ENCODE results near the gene SERPINH1.
A peak's percentile ranks its signal among the peaks of the same experiment; 100 is the strongest.

SERPINH1 gene

GRCh38 chr11:75533896-75534258 is 28.2 kb upstream of the SERPINH1 start:
- no peak for DNase-seq

DNA sequence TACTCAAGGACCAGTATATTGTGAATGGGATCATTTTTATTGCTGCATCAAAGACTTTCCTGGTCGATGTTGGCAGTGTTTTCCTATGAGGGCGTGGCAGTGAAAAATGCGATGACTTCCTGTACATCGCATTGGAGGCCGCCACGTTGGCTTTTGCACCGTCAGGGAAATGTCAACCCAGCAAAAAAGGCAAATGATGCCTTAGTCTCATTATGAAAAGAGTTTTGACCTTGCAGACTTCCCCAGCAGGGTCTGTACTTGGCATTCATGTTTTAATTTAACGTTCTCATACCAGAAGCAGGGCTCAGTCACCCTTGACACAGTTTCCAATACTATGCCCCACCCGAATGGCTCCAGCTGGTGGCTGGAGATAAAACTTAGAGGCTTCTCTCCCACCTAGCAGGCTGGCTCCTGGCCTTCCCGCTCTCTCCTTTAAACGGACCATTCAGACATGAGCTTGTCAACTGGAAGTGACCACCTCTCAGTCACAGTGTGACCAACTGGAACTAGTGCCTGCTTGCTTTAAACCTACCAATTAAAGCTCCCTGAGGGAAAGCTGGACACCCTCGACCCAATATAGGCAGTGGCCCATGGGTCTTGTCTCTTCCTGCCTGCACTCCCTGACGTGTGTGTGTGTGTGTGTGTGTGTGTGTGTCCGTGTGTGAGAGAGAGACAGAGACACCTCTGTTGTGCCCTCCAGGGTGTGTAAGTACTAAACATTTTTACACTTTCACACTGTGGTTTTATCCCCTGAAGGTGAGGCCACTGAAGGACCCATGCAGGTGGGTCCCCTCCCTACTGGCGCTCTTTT is 27.6 kb upstream of the SERPINH1 start:
- no peak for DNase-seq

DNA sequence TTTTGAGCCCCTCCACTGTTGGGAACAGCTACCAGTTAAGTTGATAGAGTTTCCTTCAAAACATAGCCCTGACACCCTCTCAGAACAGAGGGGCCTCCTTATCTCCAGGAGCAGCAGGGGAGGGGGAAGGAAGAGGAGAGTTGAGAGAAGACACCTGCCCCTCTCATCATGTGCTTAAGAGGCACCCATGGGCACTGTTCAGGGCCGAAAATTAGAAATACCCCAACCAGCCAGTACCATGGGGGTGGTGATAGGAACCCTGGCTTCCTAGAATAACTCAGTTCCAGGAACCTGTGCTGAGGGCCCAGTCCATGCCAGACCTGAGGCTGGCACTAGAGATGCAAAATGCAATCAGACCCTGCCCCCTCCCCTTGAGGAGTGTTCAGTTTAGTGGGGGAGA is 27.0 kb upstream of the SERPINH1 start:
- DNase-seq = no peak

DNA sequence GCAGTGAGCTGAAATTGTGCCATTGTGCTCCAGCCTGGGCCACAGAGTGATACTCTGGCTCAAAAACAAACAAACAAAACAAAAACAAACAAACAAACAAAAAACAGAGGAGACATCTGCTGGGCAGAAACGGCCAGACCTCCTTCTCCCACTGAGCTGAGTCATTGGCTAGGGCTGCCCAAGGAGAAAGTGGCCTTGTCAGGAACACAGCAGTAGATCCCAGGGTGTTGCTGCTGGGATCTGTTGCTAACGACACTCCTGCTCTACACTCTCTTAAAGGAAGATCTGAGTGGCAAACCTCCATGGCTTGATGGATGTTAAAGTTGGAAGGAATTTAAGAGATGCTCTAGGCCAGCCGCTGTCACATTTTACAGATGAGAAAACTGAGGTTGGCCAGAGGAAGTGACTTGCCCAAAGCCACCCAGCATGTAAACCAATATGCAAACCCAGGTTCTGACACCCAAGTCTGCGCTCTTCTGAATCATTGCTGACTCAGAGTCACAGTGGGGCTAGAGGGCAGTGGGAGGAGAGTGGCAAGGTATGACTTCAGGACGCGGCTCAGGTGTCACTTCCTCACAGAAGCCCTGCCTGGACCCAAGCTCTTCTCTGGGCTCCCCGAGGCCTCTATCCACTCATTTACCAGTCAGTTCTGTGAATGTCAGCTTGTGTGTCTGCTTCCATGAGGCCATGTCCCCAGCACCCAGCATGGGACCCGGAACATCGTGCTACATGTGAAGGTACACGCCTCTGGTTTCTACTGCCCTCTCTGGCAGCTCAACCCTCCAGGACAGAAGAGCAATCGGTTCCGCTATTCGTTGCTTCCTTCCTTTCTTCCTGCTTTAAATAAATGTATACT is 25.0 kb upstream of the SERPINH1 start:
- no peak for DNase-seq

- DNase-seq = no peak
Observed at GRCh38 chr11:75537740-75538139, 24.3 kb upstream of the SERPINH1 start.

DNA sequence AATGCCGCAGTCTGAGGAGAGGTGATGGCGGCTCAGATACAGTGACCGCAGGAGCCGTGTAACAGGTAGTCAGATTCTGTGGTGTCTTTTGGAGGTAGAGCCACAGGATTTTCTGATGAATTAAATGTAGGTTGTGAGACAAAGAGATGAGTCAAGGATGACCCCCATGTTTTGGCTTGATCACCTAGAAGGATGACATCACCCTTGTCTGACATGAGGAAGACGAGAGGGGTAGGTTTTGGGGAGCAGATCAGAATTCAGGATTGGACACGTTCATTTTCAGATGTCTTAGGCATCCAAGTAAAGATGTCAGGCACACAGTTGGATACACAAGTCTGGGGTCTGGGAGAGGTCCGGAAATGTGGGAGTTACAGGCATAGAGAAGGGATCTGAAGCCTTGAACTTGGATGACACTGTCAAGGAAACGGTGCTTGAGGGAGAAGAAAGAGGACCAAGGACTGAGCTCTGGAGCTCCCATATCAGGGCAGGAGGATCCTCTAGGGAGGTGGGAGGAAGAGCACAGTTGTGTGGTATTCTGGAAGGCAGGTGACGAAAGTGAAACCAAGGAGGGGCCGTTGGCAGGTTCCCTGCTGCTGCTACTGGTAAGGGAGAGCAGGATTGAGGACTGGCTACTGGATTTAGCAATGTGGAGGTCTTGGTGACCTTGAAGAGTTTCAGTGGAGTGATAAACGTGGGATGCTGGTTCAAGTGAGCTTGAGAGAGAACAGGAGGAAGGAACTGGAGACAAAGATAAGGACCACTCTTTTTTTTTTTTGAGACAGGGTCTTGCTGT is 23.7 kb upstream of the SERPINH1 start:
- no peak for DNase-seq

- no peak for DNase-seq
Observed at GRCh38 chr11:75539459-75540334, 22.4 kb upstream of the SERPINH1 start.

DNA sequence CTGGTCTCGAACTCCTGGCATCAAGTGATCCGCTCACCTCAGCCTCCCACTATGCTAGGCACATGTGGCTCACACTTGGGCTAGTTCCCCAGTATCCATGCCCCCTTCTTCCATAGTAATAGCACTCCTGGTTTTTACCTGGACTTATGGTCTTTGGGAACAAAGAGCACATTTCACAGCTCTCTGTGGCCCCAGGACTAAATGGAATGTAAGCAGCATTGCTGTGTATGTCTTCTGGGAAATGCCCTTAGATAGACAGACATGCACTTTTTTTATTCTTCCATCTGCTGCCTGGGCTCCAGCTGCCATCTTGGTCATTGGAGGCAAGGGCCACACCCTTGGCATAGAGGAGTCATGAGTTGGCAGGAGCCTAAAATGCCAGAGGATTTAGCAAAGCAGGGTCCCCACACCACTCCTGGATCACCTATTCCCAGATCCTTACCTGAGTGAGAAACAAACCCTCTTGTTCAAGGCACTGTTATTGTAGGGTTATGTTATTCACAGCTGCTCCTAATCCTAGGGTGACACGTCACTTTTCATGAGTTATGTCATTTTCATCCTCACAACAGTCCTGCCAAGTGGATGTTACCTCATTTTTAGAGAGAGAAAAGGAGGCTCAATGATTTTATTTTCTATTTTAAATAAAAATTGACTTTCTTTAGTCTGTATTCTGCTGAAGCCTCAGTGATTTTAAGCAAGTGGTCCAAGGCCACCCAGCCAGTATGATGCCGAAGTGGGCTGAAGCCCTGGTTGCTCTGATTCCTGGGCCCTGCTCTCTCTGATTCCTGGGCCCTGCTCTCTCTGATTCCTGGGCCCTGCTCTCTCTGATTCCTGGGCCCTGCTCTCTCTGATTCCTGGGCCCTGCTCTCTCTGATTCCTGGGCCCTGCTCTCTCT is 20.6 kb upstream of the SERPINH1 start:
- no peak for DNase-seq

DNA sequence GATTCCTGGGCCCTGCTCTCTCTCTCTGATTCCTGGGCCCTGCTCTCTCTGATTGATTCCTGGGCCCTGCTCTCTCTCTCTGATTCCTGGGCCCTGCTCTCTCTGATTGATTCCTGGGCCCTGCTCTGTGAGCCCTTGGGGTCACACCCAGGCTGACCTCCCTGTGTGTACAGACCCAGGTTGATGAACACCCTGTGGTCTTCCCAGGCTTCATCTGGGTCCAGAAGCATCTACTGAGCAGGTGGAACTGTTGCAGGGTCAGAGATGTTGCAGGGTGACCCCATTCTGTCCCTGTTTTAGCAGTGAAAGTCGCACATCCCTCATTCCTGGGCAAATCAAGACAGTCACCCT is 20.0 kb upstream of the SERPINH1 start:
- DNase-seq = no peak

- DNase-seq = no peak
Observed at GRCh38 chr11:75543806-75544205, 18.2 kb upstream of the SERPINH1 start.

DNA sequence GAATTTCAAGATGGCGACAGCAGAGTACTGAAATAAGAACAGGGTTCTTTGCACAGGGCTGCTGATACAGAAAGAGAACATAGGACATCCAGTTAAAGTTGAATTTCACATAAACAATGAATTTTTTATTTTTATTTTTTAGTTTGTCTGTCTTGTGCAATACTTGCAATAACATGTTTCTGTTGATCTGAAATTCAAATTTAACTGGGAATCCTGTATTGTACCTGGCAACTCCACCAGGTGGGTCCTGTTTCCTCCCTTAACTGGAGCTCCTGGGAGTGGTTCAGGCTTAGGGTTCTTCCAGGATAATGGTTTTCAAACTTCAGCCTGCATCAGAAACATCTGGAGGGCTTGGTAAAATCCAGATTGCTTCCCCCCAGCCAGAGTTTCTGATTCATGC is 14.9 kb upstream of the SERPINH1 start:
- DNase-seq = no peak

DNA sequence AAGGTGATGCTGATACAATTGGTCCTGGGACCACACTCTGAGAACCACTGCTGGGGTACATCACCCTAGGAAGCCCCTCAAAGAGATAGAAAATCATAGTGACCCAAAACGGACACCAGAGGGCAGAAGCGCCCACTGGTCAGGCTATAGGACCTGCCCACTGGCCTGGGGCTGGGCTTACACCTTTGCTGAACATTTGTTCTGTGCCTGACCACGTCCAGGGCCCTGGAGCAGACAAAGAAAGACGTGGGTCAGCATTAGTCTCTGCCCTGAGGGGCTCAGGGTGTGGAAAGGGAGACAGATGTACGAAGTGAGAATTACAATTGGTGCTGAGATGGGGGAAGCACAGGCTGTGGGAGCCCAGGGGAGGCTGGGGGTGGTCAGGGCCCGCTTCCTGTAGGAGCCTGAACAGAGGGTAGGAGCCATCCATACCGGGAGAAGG is 14.4 kb upstream of the SERPINH1 start:
- DNase-seq = peak; percentile 16

- no peak for DNase-seq
Observed at GRCh38 chr11:75548595-75549272, 13.3 kb upstream of the SERPINH1 start.

GRCh38 chr11:75549370-75549958 is 12.6 kb upstream of the SERPINH1 start:
- no peak for DNase-seq

- DNase-seq = no peak
Observed at GRCh38 chr11:75553182-75553581, 8.9 kb upstream of the SERPINH1 start.

- no peak for DNase-seq
Observed at GRCh38 chr11:75553889-75554257, 8.2 kb upstream of the SERPINH1 start.

GRCh38 chr11:75554258-75555022 is 7.6 kb upstream of the SERPINH1 start:
- peak; percentile 82 for DNase-seq

- DNase-seq = no peak
Observed at GRCh38 chr11:75555079-75555811, 6.8 kb upstream of the SERPINH1 start.

GRCh38 chr11:75556275-75556674 is 5.8 kb upstream of the SERPINH1 start:
- no peak for DNase-seq

Data from NCI-H446 treated with DMSO at 0.1 percent for 48 hours (cell line).